Aorta (tissue), 5 donors: Measurements from ENCODE around the gene RNF43. TPM values are rescaled to one million over a fixed set of nuclear protein-coding genes. Genes with fewer than 3 reads are reported as not detected.

Experiments
- ATAC-seq: fragments of 200-7000 bp; cut with Tn5 transposase; one replicate; pipeline ENCODE4 v1.9.1; 2022; ENCODE audit warnings: moderate library complexity; ENCODE audit not compliant: low FRiP score
- DNase-seq, 2 donors: peaks; one replicate each; pipeline ENCODE4 v3.0.0-alpha.2; 2020
- H3K27ac ChIP-seq, 2 donors: one replicate each; pipeline ENCODE4 v1.5.1; 2013; ENCODE audit warnings: low read length in 2 of 2, mild to moderate bottlenecking in 2 of 2, moderate library complexity in 2 of 2, control low read depth in 1 of 2, inconsistent platforms in 1 of 2, low read depth in 1 of 2
- H3K27me3 ChIP-seq, 2 donors: one replicate each; pipeline ENCODE4 v1.6.1; 2013; ENCODE audit warnings: control low read depth in 1 of 2, low read length in 1 of 2, mild to moderate bottlenecking in 1 of 2, moderate library complexity in 1 of 2; ENCODE audit not compliant: insufficient read depth in 2 of 2, control insufficient read depth in 1 of 2
- H3K36me3 ChIP-seq, 2 donors: one replicate each; pipeline ENCODE4 v1.6.1; 2013; ENCODE audit warnings: control low read depth in 1 of 2, low read length in 1 of 2, mild to moderate bottlenecking in 1 of 2; ENCODE audit not compliant: insufficient read depth in 2 of 2, control insufficient read depth in 1 of 2
- H3K4me1 ChIP-seq, 2 donors: one replicate each; pipeline ENCODE4 v1.6.1; 2013; ENCODE audit warnings: low read length in 2 of 2, control low read depth in 1 of 2, mild to moderate bottlenecking in 1 of 2, moderate library complexity in 1 of 2; ENCODE audit not compliant: insufficient read depth in 2 of 2, control insufficient read depth in 1 of 2
- H3K4me3 ChIP-seq, 2 donors: one replicate each; pipeline ENCODE4 v1.5.1; 2013; ENCODE audit warnings: low read length in 2 of 2, control low read depth in 1 of 2, mild to moderate bottlenecking in 1 of 2
- H3K9me3 ChIP-seq: one replicate; pipeline ENCODE4 v1.6.1; 2013; ENCODE audit warnings: mild to moderate bottlenecking, low read length; ENCODE audit not compliant: control insufficient read depth
- WGBS, 2 donors: extraction: QIAGEN DNeasy Blood & Tissue Kit; methylation state at CpG; one replicate each; pipeline ENCODE4 v1.1.7; 2013; 5-methylcytosine and 5-hydroxymethylcytosine counted together
- intact Hi-C, 2 donors: fragments of 100-400 bp; cut with DNase I; formaldehyde crosslinking; loops; one replicate each; pipeline versions ENCODE4 v1.14.2 to v1.15.0; 2022
- polyA plus RNA-seq, 2 donors: library from polyadenylated mRNA; stranded (reverse); fragments of 200-250 nt; gene quantifications; one replicate each; pipeline ENCODE4 v1.2.3, GENCODE V29; 2013
- total RNA-seq, 2 donors: library from RNA; stranded (reverse); fragmentation: NEBNext Ultra II Directional; extraction: Animal tissue kit (Norgen Biotek cat#: 25700); gene quantifications; one replicate each; pipeline ENCODE4 v1.2.1, GENCODE V29; 2021
- donor health status: healthy with polysubstance abuse.
- donor health status: Bipolar disorder and iron deficiency.
- donor health status: DM: no; HTN: no; CAD: no.
- donor health status: DM: no; HTN: no; CAD: no.
- donor health status: DM: yes; HTN: yes; CAD: no.

Gene RNF43
- total and polyA plus RNA-seq, 4 donors, result 0.10 to 1.1 (median 0.68) TPM; not detected in 1

- WGBS, 2 donors, result 76 to 81% methylated on average over 1 of the region's 1 CpG
- intact Hi-C loops, result no loop called here
These were observed 29.5 kb downstream of the RNF43 start for GRCh38 chr17:58387834-58388233.

DNA sequence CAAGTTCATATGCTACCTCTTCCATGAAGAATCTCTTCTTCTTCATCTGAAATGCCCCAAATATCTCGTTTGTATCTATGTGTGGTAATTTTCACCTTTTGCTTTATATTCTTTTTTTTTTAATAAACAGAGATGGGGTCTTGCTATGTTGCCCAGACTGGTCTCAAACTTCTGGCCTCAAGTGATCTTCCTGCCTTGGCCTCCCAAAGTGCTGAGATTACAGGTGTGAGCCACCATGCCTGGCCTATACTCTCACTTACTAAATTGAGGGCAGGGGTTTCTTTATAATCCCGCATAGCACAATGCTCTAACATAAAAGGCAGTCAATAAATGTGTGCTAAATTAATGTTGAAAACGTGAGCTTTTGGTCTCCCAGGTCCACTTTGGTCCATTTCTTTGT lies 30.6 kb downstream of the RNF43 start:
- ATAC-seq, result no peak

More at GRCh38 chr17:58387834-58388233, 29.5 kb downstream of the RNF43 start:
- no peaks in the 10 kb centered on the region for H3K9me3 ChIP-seq
- no peak overlapping the region for H3K27ac ChIP-seq
- DNase-seq (no peak), ATAC-seq (no peak)
- H3K36me3 ChIP-seq, result no peaks in the 10 kb centered on the region
- no peaks in the 10 kb centered on the region for H3K4me1 ChIP-seq
- H3K4me3 ChIP-seq, result no peak overlapping the region
- H3K27me3 ChIP-seq, result no peaks in the 10 kb centered on the region

DNA sequence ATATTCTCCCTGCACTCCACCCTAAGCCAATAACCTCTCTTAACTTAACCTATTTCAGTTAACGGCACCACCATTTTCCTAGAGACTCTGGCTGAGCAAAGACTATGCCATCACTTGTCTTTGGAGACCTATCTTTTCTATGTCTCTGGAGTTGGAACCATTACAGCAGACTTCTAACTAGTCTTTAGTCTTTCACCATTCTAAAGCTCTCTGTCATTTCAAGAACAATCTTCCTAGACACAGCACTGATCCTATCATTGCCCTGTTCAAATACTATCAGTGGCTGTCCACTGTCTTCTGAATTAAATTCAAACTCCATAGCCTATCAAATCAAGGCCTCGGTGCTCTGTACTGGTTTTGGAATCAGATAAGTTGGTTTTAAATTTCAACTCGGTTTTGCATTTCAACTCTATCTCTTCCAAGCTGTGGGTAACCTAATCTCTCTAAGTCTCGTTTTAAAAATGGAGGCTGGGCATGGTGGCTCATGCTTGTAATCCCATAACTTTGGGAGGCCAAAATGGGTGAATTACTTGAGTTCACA lies 31.9 kb downstream of the RNF43 start:
- ATAC-seq (no peak), DNase-seq (no peak)
- H3K4me3 ChIP-seq, result no peak overlapping the region
- no peaks in the 10 kb centered on the region for H3K9me3 ChIP-seq
- WGBS, 2 donors, result 60 to 63% methylated on average over 4 of the region's 4 CpGs
- H3K27ac ChIP-seq, result no peak overlapping the region
- no peaks in the 10 kb centered on the region for H3K36me3 ChIP-seq
- no peaks in the 10 kb centered on the region for H3K27me3 ChIP-seq
- intact Hi-C loops, result no loop called here
- no peaks in the 10 kb centered on the region for H3K4me1 ChIP-seq

More for the DNA sequence above, 30.6 kb downstream of the RNF43 start:
- WGBS, 2 donors, result 74 to 76% methylated on average over 3 of the region's 3 CpGs
- no peaks in the 10 kb centered on the region for H3K9me3 ChIP-seq
- H3K36me3 ChIP-seq, result no peaks in the 10 kb centered on the region
- intact Hi-C loops, result no loop called here
- DNase-seq, result no peak
- no peaks in the 10 kb centered on the region for H3K27me3 ChIP-seq
- no peak overlapping the region for H3K27ac ChIP-seq
- H3K4me1 ChIP-seq, result no peaks in the 10 kb centered on the region
- H3K4me3 ChIP-seq, result no peak overlapping the region

GRCh38 chr17:58384897-58385296 lies 32.4 kb downstream of the RNF43 start:
- no peaks in the 10 kb centered on the region for H3K4me1 ChIP-seq
- no peaks in the 10 kb centered on the region for H3K9me3 ChIP-seq
- DNase-seq (no peak), ATAC-seq (no peak)
- intact Hi-C loops, result no loop called here
- H3K27ac ChIP-seq, result no peak overlapping the region
- no peaks in the 10 kb centered on the region for H3K27me3 ChIP-seq
- no peaks in the 10 kb centered on the region for H3K36me3 ChIP-seq
- 68% methylated on average over 3 of the region's 3 CpGs for WGBS, 2 donors
- H3K4me3 ChIP-seq, result no peak overlapping the region

- no peaks in the 10 kb centered on the region for H3K9me3 ChIP-seq
- no peak overlapping the region for H3K27ac ChIP-seq
- intact Hi-C loops, result no loop called here
- DNase-seq (no peak), ATAC-seq (no peak)
- no peaks in the 10 kb centered on the region for H3K4me1 ChIP-seq
- no peaks in the 10 kb centered on the region for H3K36me3 ChIP-seq
- WGBS, 2 donors, result 70 to 77% methylated on average over 4 of the region's 4 CpGs
- no peak overlapping the region for H3K4me3 ChIP-seq
- no peaks in the 10 kb centered on the region for H3K27me3 ChIP-seq
These were observed 33.4 kb downstream of the RNF43 start for GRCh38 chr17:58383892-58384462.

DNA sequence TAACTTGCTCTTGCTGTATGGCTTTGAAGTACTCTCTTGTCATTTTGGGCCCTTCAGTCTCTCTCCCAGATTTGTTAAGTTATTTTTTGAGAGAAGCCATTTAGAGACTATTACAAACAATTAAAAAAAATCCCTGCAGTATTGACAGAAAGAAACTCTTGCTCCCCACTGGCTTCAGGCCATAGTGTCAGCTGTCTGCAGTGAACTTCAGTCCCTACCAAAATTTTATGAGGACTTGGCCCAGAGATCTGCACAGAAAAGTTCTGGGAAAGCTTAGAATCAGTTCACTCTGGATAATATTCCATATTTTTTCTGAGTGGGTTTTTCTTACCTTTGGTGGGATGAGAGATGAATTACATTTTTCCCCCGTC lies 34.5 kb downstream of the RNF43 start:
- no peaks in the 10 kb centered on the region for H3K27me3 ChIP-seq
- no peak overlapping the region for H3K4me3 ChIP-seq
- no peak overlapping the region for H3K27ac ChIP-seq
- intact Hi-C loops, result no loop called here
- ATAC-seq (no peak), DNase-seq (no peak)
- H3K4me1 ChIP-seq, result no peaks in the 10 kb centered on the region
- H3K9me3 ChIP-seq, result no peaks in the 10 kb centered on the region
- WGBS, 2 donors, result 72 to 84% methylated on average over 1 of the region's 1 CpG
- H3K36me3 ChIP-seq, result no peaks in the 10 kb centered on the region

- Histone ChIP-seq H3K4me3 (no peak overlapping the region), H3K27me3 (no peaks in the 10 kb centered on the region), H3K9me3 (no peaks in the 10 kb centered on the region), H3K36me3 (no peaks in the 10 kb centered on the region), H3K27ac (no peak overlapping the region), H3K4me1 (no peaks in the 10 kb centered on the region)
- DNase-seq (no peak), ATAC-seq (no peak)
- intact Hi-C loops, result no loop called here
- WGBS, 2 donors, result 55 to 64% methylated on average over 4 of the region's 4 CpGs
These were observed 35.0 kb downstream of the RNF43 start for GRCh38 chr17:58382108-58382871.

DNA sequence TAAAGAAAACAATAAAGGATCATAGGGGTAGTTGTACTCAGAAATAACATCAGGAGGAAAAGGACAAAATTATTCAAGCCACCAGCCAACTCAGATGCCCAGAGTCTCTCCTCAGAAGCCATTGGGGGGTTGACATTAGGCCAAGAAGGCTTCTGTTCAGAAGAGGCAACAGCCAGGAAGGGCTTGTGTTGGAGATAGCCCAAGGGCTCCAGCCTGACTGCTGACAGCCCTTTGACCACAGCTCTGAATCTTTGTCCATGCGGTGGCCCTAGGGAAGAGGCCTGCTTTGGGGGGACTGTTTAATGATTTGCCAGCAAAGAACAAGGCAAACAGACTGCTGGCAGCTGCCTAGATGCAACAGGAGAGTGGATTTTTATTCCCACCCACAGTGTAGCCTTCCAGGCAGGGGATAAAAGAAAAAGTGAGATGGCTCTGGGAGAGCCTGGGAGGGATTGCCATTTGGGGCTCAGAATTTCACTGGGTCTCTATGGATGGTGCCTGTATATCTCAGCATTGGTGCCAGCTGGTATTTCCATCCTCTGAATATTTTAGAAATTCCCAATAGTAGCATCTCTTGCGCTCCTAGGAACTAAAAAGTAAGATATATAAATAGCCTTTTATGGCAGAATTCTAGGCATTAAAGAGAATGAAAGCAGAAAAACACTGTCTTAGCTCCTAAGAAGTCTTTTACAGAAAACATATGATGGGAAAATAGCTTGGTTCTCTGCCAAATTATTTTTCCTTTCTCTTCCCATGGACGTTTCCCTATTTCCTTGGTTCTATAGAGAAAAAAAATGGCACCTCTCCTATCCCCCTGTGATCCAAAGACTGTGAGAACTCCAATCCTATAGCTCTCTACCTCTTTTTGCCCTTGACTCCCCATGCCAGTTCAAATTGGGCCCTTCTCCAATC lies 36.0 kb downstream of the RNF43 start:
- Histone ChIP-seq H3K27ac (no peak overlapping the region), H3K4me3 (no peak overlapping the region), H3K27me3 (no peaks in the 10 kb centered on the region), H3K4me1 (no peaks in the 10 kb centered on the region), H3K36me3 (no peaks in the 10 kb centered on the region), H3K9me3 (no peaks in the 10 kb centered on the region)
- no peak for ATAC-seq
- DNase-seq, result no peak
- intact Hi-C loops, result no loop called here
- WGBS, 2 donors, result 24 to 38% methylated on average over 3 of the region's 3 CpGs
